ENCODE data around the gene RENBP.

- TF ChIP-seq CTCF (conservative IDR thresholded peaks at IDR 0.05 in 1 of 2, IDR thresholded peaks at IDR 0.05 in 1 of 2; ENCODE audit: extremely low read depth in 1 of 2, insufficient read depth in 1 of 2, low read depth in 1 of 2, low read length in 2 of 2), result no peak
- no peak for TF ChIP-seq EZH2 (IDR thresholded peaks at IDR 0.05; ENCODE audit: borderline replicate concordance, low read length)
Measured at GRCh38 chrX:153972368-153973126, 28.1 kb upstream of the RENBP start, which contains the start of gene TMEM187.

All from mammary epithelial cell (primary cell).